GM23338 (cell line): ENCODE data around the gene DDX60.
"Not testable (repeated sequence)": the region's sequence is repeated elsewhere in the genome, so short reads cannot be mapped to it uniquely, and the experiment has no call there.

Experiments used
- CTCF ChIP-seq, 2 experiments: fragments of 200-600 bp in 1 of 2; sonication (generic) in 1 of 2; conservative IDR thresholded peaks; 2 replicates each; pipeline versions ENCODE4 v1.5.1 to v1.6.1; 2016 to 2017; ENCODE audit warnings: antibody characterized with exemption in 2 of 2, low read depth in 2 of 2, mild to moderate bottlenecking in 2 of 2, moderate library complexity in 1 of 2
- EZH2 ChIP-seq: fragments of 200-600 bp; sonication (generic); IDR thresholded peaks from one replicate; pipeline ENCODE4 v1.8.0; 2017; ENCODE audit warnings: antibody characterized with exemption, mild to moderate bottlenecking, low read depth; ENCODE audit not compliant: unreplicated experiment
- POLR2AphosphoS5 ChIP-seq: IDR thresholded peaks from 2 replicates; pipeline ENCODE4 v1.6.1; 2016; ENCODE audit warnings: antibody characterized with exemption, low read depth
- REST ChIP-seq: IDR thresholded peaks from one replicate; pipeline ENCODE4 v1.6.1; 2018; ENCODE audit warnings: antibody characterized with exemption; ENCODE audit not compliant: unreplicated experiment

- TF ChIP-seq CTCF (conservative IDR thresholded peaks at IDR 0.05; ENCODE audit: low read depth in 2 of 2); POLR2AphosphoS5; EZH2; REST: not testable (repeated sequence)
Measured at GRCh38 chr4:168213511-168213910, 105.0 kb downstream of the DDX60 start.
